Stimulated activated CD4-positive, alpha-beta T cell treated with anti-CD3 and anti-CD28 coated beads, Interleukin-15, amount 100 ng/mL, for 48 hours (primary cell): Measurements from ENCODE around the gene SH2D5.

Source experiments
- DNase-seq, 2 donors: peaks; one replicate each; pipeline ENCODE4 v3.0.0-alpha.2; 2020; ENCODE audit warnings: low read depth in 2 of 2

The SH2D5 gene

GRCh38 chr1:20713440-20713839, 19.1 kb downstream of the SH2D5 start:
- DNase-seq: no peak

- DNase-seq: no peak
These were observed 20.3 kb downstream of the SH2D5 start for GRCh38 chr1:20712215-20712577.

GRCh38 chr1:20711285-20712214, 21.0 kb downstream of the SH2D5 start:
- DNase-seq: no peak

- no peak for DNase-seq
These were observed 21.8 kb downstream of the SH2D5 start for GRCh38 chr1:20710469-20711284.

- DNase-seq: no peak
These were observed 22.6 kb downstream of the SH2D5 start for GRCh38 chr1:20709868-20710267.

- no peak for DNase-seq
These were observed 23.6 kb downstream of the SH2D5 start for GRCh38 chr1:20708891-20709290.

GRCh38 chr1:20708057-20708456, 24.4 kb downstream of the SH2D5 start:
- no peak for DNase-seq

- DNase-seq: no peak
These were observed 25.7 kb downstream of the SH2D5 start for GRCh38 chr1:20706841-20707240.

- DNase-seq: no peak
These were observed 27.2 kb downstream of the SH2D5 start for GRCh38 chr1:20705203-20705755.

GRCh38 chr1:20704390-20705202, 27.9 kb downstream of the SH2D5 start:
- DNase-seq: no peak

- no peak for DNase-seq
These were observed 29.3 kb downstream of the SH2D5 start for GRCh38 chr1:20703124-20703756.

GRCh38 chr1:20702416-20702815, 30.1 kb downstream of the SH2D5 start:
- DNase-seq: no peak

- DNase-seq: no peak
These were observed 30.7 kb downstream of the SH2D5 start for GRCh38 chr1:20701847-20702246.

- no peak for DNase-seq
These were observed 31.1 kb downstream of the SH2D5 start for GRCh38 chr1:20701446-20701845.

- DNase-seq: no peak
These were observed 31.8 kb downstream of the SH2D5 start for GRCh38 chr1:20700636-20701215.

- no peak for DNase-seq
These were observed 32.9 kb downstream of the SH2D5 start for GRCh38 chr1:20699558-20699957.

- DNase-seq: no peak
These were observed 34.1 kb downstream of the SH2D5 start for GRCh38 chr1:20698195-20698910.

GRCh38 chr1:20697563-20697962, 34.9 kb downstream of the SH2D5 start:
- no peak for DNase-seq

GRCh38 chr1:20696397-20697333, 35.8 kb downstream of the SH2D5 start:
- DNase-seq: peak; percentile 58 to 63
